GM12891 (cell line): ENCODE data around the gene DDX56.

Source experiments
- POLR2A ChIP-seq: IDR thresholded peaks from 2 replicates; pipeline ENCODE4 v1.6.1; 2011; ENCODE audit warnings: low read depth, low read length, control low read depth
- POLR2AphosphoS5 ChIP-seq: IDR thresholded peaks from 2 replicates; pipeline ENCODE4 v1.6.1; 2011; ENCODE audit warnings: low read depth, low read length, control low read depth
- SPI1 ChIP-seq: IDR thresholded peaks from 2 replicates; pipeline ENCODE4 v1.6.1; 2011; ENCODE audit warnings: low read depth, low read length, control low read depth
- TAF1 ChIP-seq: IDR thresholded peaks from 2 replicates; pipeline ENCODE4 v1.6.1; 2011; ENCODE audit warnings: low read depth, low read length, control low read depth

DNA sequence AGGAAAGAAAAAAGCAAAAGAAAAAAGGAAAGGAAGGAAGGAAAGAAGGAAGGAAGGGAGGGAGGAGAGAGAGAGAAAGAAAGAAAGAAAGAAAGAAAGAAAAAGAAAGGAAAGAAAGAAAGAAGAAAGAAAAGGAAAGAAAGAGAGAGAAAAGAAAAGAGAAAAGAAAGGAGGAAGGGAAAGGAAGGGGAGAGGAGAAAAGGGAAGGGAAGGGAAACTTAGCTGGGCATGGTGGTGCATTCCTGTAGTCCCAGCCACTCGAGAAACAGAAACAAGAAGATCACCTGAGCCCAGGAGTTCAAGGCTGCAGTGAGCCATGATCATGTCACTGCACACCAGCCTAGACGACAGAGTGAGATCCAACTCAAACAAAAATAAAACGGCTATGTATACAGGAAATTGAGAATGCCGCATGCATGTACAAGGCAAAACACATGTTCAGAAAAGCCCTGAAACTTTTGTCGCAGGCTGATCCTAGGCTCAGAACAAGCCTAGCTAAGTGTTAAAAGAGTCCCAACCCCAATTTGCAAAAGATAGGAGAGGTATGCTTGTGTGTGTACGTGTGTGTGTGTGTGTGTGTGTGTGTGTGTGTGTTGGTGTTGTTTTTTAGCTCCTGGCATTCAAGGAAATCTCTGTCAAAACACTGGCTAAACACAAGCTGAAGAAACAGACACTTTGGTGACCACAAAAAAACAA lies 26.0 kb downstream of the DDX56 start:
- TF ChIP-seq TAF1 (no peak), POLR2AphosphoS5 (no peak), SPI1 (no peak), POLR2A (no peak)
